ENCODE measurements around the gene PAFAH1B2.
"Not testable (repeated sequence)": the region's sequence is repeated elsewhere in the genome, so short reads cannot be mapped to it uniquely, and the experiment has no call there.

PAFAH1B2 gene, protein sequence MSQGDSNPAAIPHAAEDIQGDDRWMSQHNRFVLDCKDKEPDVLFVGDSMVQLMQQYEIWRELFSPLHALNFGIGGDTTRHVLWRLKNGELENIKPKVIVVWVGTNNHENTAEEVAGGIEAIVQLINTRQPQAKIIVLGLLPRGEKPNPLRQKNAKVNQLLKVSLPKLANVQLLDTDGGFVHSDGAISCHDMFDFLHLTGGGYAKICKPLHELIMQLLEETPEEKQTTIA

GRCh38 chr11:117143871-117144476, at the start of gene PAFAH1B2:
Gene PAFAH1B2 (plus strand): TSS chr11:117144287. CDS start chr11:117152448, 8,161 bp downstream.
- DNase-seq (ENCODE audit: low spot score): peak; percentile 97

GRCh38 chr11:117094776-117095175, 49.3 kb upstream of the PAFAH1B2 start:
- no peak for DNase-seq (ENCODE audit: low spot score)

DNA sequence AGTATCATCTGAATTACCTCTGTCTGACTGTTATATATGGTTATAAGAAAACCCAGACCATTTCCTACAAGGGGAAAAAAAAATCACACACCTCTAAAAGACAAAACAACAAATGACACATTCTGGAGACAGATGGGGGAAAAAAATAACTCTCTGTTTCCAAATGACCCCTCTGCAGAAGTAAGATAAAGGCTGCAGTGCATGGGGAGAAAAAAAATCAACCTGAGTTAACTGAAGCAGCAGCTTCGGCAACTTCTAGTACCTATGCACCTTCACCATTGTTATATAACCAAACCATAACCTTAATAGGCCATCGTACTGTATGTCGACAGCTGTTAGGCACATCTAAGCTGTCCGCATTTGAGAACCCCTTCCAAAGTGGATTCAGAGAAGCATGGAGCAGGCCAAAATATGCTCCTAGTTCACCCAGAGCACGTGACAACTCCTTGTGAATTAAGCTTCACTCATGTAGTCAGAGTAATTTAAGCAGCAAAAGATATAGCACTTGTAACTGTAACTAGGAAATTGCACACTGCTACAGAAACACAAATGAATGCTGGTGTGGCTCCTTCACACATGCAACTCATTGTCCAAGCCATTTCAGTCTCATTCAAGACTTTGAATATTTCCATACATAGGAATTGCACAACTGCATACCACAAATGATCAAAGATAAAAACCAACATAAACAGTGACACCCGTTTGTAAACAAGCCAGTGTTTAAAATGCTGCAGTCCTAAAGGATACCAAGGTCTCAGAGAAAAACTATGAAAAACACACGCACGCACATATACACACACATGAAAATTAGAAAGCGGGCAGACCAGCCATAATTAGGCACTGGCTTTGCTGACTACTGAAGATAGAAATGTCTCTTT, 48.6 kb upstream of the PAFAH1B2 start:
- no peak for DNase-seq (ENCODE audit: low spot score)

DNA sequence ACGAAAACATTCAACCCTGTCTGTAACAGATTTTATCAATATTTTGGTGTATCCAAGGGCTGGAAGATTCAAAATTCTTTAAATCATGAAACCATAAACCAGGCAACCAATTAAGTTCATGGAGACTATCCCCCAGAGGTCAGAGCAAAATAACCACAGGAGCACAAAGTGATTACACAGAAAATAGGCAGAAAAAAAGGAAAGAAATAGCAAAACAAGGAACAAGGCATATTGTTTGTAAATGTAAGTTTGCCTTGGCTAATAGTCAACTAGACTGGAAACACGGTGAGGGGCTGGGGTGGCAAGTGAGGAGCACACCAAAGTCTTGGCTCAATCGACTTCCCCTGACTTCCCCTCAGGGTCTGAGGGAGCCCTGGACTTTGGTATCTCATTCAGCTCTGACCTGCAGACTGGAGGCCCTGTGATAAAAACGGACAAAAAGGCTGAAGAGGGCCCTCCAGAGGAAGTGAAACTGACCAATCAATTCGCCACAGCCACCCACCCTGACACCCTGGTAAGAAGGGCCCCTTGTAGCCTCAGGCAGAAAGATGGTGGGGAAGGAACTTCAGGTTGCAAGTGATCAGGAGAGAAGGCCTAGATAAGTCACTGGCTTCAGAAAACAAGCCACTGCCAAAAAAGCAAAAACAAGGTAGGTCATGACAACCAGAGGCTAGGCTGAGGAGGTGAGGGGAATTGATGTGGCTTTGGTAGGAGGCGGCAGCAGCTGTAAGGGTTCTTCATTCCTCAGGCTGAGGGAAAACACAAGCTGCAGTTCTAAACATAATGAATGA, 47.7 kb upstream of the PAFAH1B2 start:
- no peak for DNase-seq (ENCODE audit: low spot score)

- DNase-seq (ENCODE audit: low spot score): no peak
Observed at GRCh38 chr11:117097014-117097388, 47.1 kb upstream of the PAFAH1B2 start.

DNA sequence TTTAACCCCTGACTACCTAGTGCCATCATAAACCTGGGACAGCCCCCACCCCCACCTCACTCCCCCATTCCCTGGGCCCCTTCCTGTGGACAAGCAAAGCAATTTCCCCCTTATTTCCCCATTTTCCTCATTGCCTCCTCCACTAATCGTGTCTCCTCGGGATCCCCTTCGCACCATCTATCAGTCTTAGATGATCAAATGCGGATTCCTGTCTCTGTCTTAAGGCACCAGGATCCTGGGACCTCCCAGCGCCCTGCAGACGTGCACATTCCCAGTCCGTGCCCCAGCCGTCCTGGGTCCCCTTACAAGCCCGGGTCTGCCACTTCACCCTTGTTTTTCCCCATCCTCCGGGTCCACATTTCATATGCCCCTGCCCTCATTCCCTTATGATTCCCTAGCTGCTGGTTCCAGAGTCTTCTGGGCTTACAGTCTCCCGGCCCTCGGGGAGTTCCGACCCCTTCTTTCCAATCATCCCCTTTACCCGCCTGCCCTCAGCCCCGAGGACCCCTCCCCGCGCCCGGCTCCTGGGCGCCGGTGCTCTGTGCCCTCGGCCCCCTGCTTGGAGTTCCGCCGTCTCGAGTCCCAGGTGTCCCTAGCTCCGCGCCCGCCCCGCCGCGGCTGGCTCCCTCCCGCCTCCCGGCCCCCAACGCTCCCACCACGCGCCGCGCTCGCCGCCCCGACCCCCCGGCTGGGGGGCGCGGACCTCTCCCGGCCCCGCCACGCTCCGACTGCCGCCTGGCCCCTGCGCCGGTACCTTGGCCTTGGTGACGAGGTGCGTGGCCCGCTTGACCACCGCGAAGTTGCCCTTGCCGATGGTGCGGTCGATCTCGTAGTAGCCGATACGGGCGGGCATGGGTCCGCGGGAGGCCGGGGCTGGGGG, 46.5 kb upstream of the PAFAH1B2 start:
- DNase-seq (ENCODE audit: low spot score): peak; percentile 77

- peak; percentile 97 for DNase-seq (ENCODE audit: low spot score)
Observed at GRCh38 chr11:117098269-117099232, 45.5 kb upstream of the PAFAH1B2 start, which contains the start of gene SIK3. Gene SIK3 (minus strand): TSS chr11:117098428. CDS start chr11:117098415, 13 bp downstream.

GRCh38 chr11:117099696-117100095, 44.4 kb upstream of the PAFAH1B2 start:
- DNase-seq (ENCODE audit: low spot score): no peak

- no peak for DNase-seq (ENCODE audit: low spot score)
Observed at GRCh38 chr11:117100556-117100955, 43.5 kb upstream of the PAFAH1B2 start.

GRCh38 chr11:117107701-117108590, 36.1 kb upstream of the PAFAH1B2 start:
- no peak for DNase-seq (ENCODE audit: low spot score)

- no peak for DNase-seq (ENCODE audit: low spot score)
Observed at GRCh38 chr11:117110294-117110950, 33.7 kb upstream of the PAFAH1B2 start.

- not testable (repeated sequence) for DNase-seq (ENCODE audit: low spot score)
Observed at GRCh38 chr11:117112497-117112896, 31.6 kb upstream of the PAFAH1B2 start.

- not testable (repeated sequence) for DNase-seq (ENCODE audit: low spot score)
Observed at GRCh38 chr11:117112939-117113338, 31.1 kb upstream of the PAFAH1B2 start.

DNA sequence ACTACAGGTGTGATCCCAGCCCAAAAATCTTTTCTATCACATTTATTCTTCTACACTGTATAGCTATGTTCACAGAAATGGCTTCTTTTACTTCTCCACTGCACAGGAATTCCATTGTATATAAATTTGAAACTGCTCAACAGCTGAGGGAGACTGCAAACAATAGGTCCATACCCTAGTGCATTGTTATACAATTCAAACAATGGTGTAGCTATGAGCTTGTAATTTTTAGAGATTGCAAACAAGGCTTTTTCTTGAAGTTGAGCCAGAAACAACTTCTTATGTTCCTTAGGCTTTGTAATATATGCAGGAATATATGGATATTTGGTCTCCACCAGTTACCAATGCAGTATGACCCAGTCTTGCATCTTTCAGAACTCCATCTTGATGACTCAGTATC, 26.4 kb upstream of the PAFAH1B2 start:
- no peak for DNase-seq (ENCODE audit: low spot score)

GRCh38 chr11:117121176-117121575, 22.9 kb upstream of the PAFAH1B2 start:
- DNase-seq (ENCODE audit: low spot score): no peak

DNA sequence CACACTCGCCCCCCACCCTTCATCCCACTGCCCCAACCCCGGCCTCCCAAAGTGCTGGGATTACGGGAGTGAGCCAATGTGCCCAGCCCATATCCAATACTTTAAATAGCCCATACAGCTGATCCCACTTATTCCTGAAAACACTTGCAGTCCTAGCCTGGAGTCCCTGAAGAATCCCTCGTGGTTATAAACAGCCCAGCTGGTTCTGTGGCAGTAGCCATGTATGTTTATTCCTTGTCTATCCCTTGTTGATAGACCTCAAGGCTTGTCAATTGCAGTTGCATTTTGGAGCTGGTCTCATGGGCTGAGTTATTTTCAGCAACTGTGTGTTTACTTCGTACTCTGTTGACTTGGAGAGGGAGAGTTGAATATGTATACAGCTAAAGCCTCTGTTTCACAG, 21.5 kb upstream of the PAFAH1B2 start:
- DNase-seq (ENCODE audit: low spot score): no peak

DNA sequence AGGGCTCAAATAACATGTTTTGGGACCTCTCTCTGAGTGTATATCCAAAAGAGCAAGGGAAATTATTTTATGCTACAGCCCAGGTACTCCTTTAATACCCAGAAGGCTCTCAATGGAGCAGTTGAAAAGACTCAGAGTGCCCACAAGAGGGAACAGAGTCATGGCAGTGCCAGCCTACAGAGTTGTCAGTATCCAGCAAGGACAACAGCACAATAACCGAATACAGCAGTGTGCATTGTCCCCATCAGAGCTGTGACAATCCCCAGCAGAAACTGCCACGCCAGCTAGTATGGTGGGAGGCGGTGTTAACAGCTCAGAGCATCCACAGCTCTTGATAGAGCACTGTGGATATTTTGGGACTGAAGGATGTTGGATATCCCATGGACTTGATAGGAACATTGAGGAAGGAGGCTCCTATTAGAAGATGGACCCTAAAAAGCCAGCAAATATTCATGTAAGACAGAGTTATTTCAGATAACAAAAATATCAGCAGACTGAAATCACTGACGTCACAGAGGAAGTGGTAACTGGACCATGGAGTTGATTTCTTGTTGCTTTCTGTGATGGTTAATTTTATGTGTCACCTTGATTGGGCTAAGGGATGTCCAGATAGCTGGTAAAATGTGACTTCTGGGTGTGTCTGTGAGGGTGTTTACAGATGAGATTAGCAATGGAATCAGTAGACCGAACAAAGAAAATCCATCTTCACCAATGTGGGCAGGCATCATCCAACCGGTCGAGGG, 17.7 kb upstream of the PAFAH1B2 start:
- DNase-seq (ENCODE audit: low spot score): no peak
